ENCODE measurements around the gene PAQR5. TPM values are rescaled to one million over a fixed set of nuclear protein-coding genes. Genes with fewer than 3 reads are reported as not detected.
"Not testable (repeated sequence)": the region's sequence is repeated elsewhere in the genome, so short reads cannot be mapped to it uniquely, and the experiment has no call there.

PAQR5 gene
- total RNA-seq, 2 experiments from 2014 or later: 0.19 TPM; not detected in 1

DNA sequence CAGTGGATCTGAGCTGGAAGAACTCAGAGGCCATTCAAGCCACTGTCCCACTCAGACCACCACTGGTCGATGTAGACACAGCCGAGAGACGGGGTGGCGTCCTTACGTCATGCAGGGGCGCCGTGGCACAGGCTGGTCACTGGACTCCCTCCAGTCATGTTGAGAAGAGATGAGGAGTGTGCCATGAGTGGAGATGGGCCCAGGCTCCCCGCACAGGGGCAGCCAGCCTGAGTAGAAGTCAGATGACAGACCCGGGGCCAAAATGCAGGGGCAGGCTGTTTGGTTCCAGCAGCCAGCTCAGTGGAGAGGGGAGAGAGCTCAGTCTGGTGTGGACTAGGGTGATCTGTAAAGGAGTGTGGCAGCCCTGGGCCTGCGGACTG, 82.0 kb downstream of the PAQR5 start:
- Mint-ChIP-seq H3K9me3 (no peaks in the 10 kb centered on the region), H3K4me1 (ENCODE audit: low read depth) (no peaks in the 10 kb centered on the region), H3K36me3 (ENCODE audit: low read depth) (no peaks in the 10 kb centered on the region), H3K27me3 (ENCODE audit: low read depth) (peaks cover 4% of the 10 kb centered on the region), H3K4me3 (no peak overlapping the region), H3K27ac (no peak overlapping the region)
- intact Hi-C loops (cut with micrococcal nuclease): no loop called here
- no peak for DNase-seq
- CTCF ChIA-PET: interaction anchor here (0.6 kb wide), 1 partner anchor 321 kb away, joined by 3 read pairs; no protein-coding TSS in a partner anchor

DNA sequence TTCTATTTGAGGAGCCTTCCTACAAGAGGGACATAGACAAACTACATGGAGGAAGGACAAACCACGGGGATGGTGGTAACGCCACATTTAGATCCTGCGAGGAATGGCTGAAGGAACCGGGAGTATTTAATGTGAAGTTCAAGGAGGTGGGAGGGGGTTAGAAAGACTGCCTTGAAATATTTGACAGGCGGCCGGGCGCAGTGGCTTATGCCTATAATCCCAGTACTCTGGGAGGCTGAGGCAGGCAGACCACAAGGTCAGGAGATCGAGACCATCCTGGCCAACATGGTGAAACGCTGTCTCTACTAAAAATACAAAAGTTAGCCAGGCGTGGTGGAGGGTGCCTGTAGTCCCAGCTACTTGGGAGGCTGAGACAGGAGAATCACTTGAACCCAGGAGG, 83.5 kb downstream of the PAQR5 start:
- H3K27ac Mint-ChIP-seq; H3K4me3 Mint-ChIP-seq; intact Hi-C loops (cut with micrococcal nuclease); DNase-seq; H3K9me3 Mint-ChIP-seq; H3K4me1 Mint-ChIP-seq (ENCODE audit: low read depth); H3K27me3 Mint-ChIP-seq (ENCODE audit: low read depth); H3K36me3 Mint-ChIP-seq (ENCODE audit: low read depth): not testable (repeated sequence)
- CTCF ChIA-PET: interaction anchor here (0.9 kb wide), 1 partner anchor 351 kb away, joined by 4 read pairs; no protein-coding TSS in a partner anchor

DNA sequence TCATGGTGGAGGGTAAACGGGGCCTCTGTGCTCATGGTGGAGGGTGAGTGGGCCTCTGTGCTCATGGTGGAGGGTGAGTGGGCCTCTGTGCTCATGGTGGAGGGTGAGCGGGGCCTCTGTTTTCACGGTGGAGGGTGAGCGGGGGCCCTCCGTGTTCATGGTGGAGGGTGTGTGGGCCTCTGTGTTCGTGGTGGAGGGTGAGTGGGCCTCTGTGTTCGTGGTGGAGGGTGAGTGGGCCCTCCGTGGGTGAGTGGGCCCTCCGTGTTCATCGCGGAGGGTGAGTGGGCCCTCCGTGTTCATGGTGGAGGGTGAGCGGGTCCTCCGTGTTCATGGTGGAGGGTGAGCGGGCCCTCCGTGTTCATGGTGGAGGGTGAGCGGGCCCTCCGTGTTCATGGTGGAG, 85.4 kb downstream of the PAQR5 start:
- DNase-seq; H3K27ac Mint-ChIP-seq; CTCF ChIA-PET; intact Hi-C loops (cut with micrococcal nuclease); H3K36me3 Mint-ChIP-seq (ENCODE audit: low read depth); H3K9me3 Mint-ChIP-seq; H3K4me3 Mint-ChIP-seq; H3K4me1 Mint-ChIP-seq (ENCODE audit: low read depth); H3K27me3 Mint-ChIP-seq (ENCODE audit: low read depth): not testable (repeated sequence)

DNA sequence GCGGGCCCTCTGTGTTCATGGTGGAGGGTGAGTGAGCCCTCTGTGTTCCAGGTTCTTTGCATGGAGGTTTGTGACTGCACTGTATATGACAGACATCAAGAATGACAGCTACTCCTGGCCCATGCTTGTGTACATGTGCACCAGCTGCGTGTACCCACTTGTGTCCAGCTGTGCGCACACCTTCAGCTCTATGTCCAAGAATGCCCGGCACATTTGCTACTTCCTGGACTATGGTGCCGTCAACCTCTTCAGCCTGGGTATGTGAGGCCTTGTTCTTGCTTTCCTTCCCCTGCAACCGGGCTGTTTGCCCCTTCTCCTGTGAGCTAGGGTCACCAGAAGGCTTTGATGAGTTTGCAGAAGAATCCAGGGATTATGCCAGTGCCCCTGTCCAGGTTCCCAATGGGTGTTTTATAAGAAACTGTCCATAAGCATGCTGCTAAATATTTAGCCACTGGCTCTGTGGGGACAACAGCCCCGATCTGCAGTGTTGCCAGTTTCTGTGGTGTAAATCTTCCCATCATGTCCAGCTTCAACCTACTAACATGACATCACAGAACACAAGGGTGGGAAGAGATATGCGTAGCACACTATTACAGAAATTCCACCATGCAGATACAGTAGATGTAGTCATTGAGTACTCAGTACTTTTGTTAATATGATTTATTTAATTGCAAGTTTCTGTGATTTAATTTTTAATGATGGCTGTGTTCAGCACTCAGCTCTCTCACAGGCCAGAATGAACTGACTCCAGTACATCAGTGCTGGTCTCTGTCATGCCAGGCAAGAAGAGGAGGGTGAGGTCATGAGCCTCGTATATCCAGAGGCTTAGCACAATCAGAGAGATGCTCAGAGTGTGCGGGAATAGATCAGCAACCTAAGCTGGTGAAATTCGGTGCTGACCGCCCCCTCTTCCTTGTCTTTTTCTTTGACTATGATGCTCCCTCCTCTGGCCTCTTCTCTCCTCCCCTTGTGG, 86.2 kb downstream of the PAQR5 start:
- Mint-ChIP-seq H3K27me3 (ENCODE audit: low read depth) (no peaks in the 10 kb centered on the region), H3K4me1 (ENCODE audit: low read depth) (no peaks in the 10 kb centered on the region), H3K27ac (no peak overlapping the region), H3K9me3 (no peaks in the 10 kb centered on the region), H3K36me3 (ENCODE audit: low read depth) (no peaks in the 10 kb centered on the region), H3K4me3 (no peak overlapping the region)
- CTCF ChIA-PET: no interaction called here
- intact Hi-C loops (cut with micrococcal nuclease): no loop called here
- DNase-seq: no peak

DNA sequence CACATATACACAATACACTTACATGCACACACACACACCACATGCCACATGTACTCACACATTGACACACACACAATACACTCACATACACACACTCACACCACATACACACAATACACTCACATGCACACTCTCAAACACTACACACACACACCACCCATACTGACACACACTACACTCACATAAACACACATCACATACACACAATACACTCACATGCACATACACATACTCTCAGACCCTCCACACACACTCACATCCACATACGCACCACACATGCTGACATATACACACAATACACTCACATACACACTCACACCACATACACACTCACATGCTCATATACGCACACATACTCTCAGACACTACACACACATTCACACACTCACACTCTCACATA, 87.1 kb downstream of the PAQR5 start:
- H3K36me3 Mint-ChIP-seq (ENCODE audit: low read depth): no peaks in the 10 kb centered on the region
- H3K4me1 Mint-ChIP-seq (ENCODE audit: low read depth): no peaks in the 10 kb centered on the region
- no peak overlapping the region for H3K27ac Mint-ChIP-seq
- intact Hi-C loops (cut with micrococcal nuclease): no loop called here
- no peak for DNase-seq
- H3K27me3 Mint-ChIP-seq (ENCODE audit: low read depth): no peaks in the 10 kb centered on the region
- H3K4me3 Mint-ChIP-seq: no peak overlapping the region
- CTCF ChIA-PET: no interaction called here
- no peaks in the 10 kb centered on the region for H3K9me3 Mint-ChIP-seq

DNA sequence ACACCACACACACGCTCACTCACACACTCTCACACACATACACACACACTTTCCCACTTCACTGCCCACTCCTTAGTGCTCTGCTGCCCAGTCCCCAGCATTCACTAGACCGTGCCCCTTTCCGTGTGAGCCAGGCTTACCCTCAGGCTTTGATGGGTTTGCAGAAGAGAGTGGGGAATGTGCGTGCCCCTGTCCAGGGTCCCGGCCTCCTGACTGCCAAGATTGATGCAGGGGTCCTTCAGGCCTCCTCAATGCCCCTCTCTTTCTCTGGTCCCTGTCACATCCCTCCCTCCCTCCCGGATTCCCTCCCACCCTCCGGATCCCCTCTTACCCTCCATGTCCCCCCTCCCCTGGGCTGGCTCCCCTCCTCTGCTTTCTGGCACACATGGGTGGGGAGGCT, 87.6 kb downstream of the PAQR5 start:
- CTCF ChIA-PET: no interaction called here
- no peaks in the 10 kb centered on the region for H3K4me1 Mint-ChIP-seq (ENCODE audit: low read depth)
- intact Hi-C loops (cut with micrococcal nuclease): no loop called here

DNA sequence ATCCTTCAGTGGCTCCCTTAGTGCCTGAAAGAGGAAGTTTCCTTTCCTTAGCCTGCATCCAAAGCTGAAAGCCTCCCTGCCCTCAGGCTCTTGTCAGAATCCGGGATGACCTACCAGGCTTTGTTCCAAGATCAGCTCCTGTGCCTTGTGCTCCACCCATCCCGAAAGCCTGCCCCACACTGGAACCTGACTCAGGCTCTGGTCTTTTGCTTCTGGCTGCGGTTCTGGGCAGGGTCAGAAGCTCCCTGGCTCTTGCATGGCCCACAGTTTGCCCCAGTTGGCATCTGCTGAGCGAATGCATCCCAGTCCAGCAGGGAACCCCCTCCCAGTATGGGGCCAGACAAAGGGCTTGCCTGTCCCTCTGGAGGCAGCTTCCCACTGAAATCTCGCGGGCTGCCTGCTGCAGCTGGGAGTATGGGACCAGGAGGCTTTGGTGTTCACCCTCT, 89.6 kb downstream of the PAQR5 start:
- Mint-ChIP-seq H3K4me1 (ENCODE audit: low read depth) (no peaks in the 10 kb centered on the region), H3K36me3 (ENCODE audit: low read depth) (no peaks in the 10 kb centered on the region), H3K27ac (no peak overlapping the region), H3K4me3 (no peak overlapping the region), H3K27me3 (ENCODE audit: low read depth) (no peaks in the 10 kb centered on the region), H3K9me3 (no peaks in the 10 kb centered on the region)
- CTCF ChIA-PET: interaction anchor here (1.7 kb wide), 1 partner anchor 329 kb away, joined by 4 read pairs; no protein-coding TSS in a partner anchor
- no peak for DNase-seq
- intact Hi-C loops (cut with micrococcal nuclease): no loop called here

More for the DNA sequence above, 87.6 kb downstream of the PAQR5 start:
- Mint-ChIP-seq H3K4me3 (no peak overlapping the region), H3K27ac (no peak overlapping the region), H3K27me3 (ENCODE audit: low read depth) (no peaks in the 10 kb centered on the region), H3K9me3 (no peaks in the 10 kb centered on the region), H3K36me3 (ENCODE audit: low read depth) (no peaks in the 10 kb centered on the region)
- DNase-seq: no peak

DNA sequence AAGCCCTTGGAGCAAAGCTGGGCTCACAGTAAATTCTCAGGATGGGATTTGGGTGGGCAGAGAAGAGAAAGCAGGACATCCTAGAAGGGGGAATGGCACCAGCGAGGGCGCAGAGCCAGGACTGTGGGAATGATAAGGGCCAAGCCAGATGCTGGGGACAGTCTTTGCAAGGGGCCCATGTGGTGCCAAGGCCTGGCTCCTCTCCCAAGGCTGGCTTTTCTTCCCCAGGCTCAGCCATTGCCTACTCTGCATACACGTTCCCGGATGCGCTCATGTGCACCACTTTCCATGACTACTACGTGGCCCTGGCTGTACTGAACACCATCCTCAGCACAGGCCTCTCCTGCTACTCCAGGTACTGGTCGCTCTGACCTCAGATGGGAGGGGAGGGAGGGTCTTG, 90.7 kb downstream of the PAQR5 start:
- Mint-ChIP-seq H3K9me3 (no peaks in the 10 kb centered on the region), H3K27ac (no peak overlapping the region), H3K4me1 (ENCODE audit: low read depth) (peaks cover 3% of the 10 kb centered on the region), H3K4me3 (no peak overlapping the region), H3K27me3 (ENCODE audit: low read depth) (no peaks in the 10 kb centered on the region), H3K36me3 (ENCODE audit: low read depth) (no peaks in the 10 kb centered on the region)
- intact Hi-C loops (cut with micrococcal nuclease): no loop called here
- CTCF ChIA-PET: interaction anchor here (0.5 to 1.7 kb wide), 3 partner anchors 25 to 330 kb away, joined by 3 to 4 read pairs (median 3); no protein-coding TSS in a partner anchor
- no peak for DNase-seq

DNA sequence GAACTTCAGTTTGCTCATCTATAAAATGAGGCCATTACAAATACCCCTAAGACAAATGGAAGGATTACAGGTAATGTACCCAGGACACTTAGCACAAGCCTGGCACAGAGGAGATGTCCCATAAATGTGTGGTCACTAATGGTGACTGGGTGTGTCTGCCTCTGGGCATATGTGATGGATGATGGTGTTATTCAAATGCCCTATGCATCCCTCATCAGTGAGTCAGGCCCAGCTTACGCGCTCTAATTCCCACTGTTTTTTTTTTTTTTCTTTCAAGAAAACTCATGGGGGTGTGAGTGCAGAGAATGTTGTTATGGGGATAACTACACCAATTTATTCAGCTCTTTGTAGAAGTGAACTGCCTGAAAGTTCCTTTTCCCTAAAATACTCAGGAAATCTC, 91.9 kb downstream of the PAQR5 start:
- CTCF ChIA-PET: interaction anchor here (0.6 to 1.5 kb wide), 2 partner anchors 87 to 186 kb away, joined by 3 read pairs; no protein-coding TSS in a partner anchor
- H3K4me3 Mint-ChIP-seq: no peak overlapping the region
- peaks cover 4% of the 10 kb centered on the region for H3K4me1 Mint-ChIP-seq (ENCODE audit: low read depth)
- intact Hi-C loops (cut with micrococcal nuclease): no loop called here
- H3K27ac Mint-ChIP-seq: no peak overlapping the region
- H3K9me3 Mint-ChIP-seq: no peaks in the 10 kb centered on the region
- H3K27me3 Mint-ChIP-seq (ENCODE audit: low read depth): peaks cover 3% of the 10 kb centered on the region
- no peak for DNase-seq
- no peaks in the 10 kb centered on the region for H3K36me3 Mint-ChIP-seq (ENCODE audit: low read depth)

DNA sequence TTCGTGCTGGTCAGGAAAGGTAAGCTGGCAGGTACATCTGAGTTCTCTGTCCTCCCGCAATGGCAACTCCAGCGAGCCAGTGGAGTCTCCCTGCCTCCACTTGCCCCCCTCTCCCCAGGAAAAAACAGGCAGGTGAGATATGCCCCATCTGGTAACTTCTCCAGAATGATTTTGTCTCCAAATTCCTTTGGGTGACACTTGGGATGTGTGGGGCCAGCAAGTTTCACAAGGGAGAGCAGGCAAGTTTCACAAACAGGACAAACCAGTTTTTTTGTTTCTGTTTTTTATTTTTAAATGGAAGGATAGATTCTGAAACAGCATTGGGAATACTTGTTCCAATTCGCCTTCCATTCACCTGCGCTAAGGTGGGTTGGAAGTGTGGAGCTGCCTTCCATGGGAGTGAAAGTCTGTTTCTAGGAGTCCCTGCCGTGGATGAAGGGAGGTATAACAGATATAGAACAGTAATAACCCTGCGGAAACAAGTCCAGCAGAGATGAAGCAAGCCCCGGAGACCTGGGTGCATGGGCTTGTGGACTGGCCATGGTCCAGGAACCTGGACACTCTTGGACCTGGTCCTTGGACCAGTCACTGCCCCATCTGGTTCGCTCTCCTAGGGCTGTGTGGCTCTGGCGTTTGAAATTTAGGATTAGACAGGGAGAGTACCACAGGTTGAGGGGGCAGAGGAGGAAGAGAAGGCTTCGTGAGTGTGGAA, 92.5 kb downstream of the PAQR5 start:
- Mint-ChIP-seq H3K4me1 (ENCODE audit: low read depth) (peaks cover 4% of the 10 kb centered on the region), H3K9me3 (no peaks in the 10 kb centered on the region), H3K4me3 (no peak overlapping the region), H3K36me3 (ENCODE audit: low read depth) (no peaks in the 10 kb centered on the region), H3K27me3 (ENCODE audit: low read depth) (peaks cover 3% of the 10 kb centered on the region), H3K27ac (no peak overlapping the region)
- DNase-seq: no peak
- CTCF ChIA-PET: interaction anchor here (1.5 to 4.6 kb wide), 2 partner anchors 88 to 332 kb away, joined by 3 to 21 read pairs; no protein-coding TSS in a partner anchor
- intact Hi-C loops (cut with micrococcal nuclease): no loop called here

DNA sequence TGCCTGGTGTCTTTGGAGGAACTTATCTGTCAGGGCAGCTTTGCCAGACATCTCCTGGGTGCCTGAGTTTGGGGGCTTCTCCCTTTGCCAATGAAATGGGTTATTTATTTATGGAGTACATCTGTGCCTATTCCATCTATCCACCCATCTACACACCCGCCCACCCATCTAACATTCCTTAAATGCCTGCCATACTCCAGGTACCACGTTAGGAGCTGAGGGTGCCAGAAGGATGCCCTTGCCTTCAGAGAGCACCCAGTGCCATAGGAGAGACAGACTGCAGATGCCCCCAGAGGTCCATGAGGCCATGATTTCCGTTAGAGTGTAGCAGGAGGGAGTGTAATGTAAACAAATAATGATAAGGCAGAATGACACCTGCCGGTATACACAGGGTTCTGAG, 93.6 kb downstream of the PAQR5 start:
- Mint-ChIP-seq H3K4me1 (ENCODE audit: low read depth) (peaks cover 4% of the 10 kb centered on the region), H3K27ac (no peak overlapping the region), H3K4me3 (no peak overlapping the region), H3K27me3 (ENCODE audit: low read depth) (peaks cover 3% of the 10 kb centered on the region), H3K9me3 (no peaks in the 10 kb centered on the region), H3K36me3 (ENCODE audit: low read depth) (no peaks in the 10 kb centered on the region)
- CTCF ChIA-PET: interaction anchor here (0.5 to 4.6 kb wide), 6 partner anchors 13 to 333 kb away, joined by 3 to 29 read pairs (median 12); no protein-coding TSS in a partner anchor
- no peak for DNase-seq
- intact Hi-C loops (cut with micrococcal nuclease): no loop called here

DNA sequence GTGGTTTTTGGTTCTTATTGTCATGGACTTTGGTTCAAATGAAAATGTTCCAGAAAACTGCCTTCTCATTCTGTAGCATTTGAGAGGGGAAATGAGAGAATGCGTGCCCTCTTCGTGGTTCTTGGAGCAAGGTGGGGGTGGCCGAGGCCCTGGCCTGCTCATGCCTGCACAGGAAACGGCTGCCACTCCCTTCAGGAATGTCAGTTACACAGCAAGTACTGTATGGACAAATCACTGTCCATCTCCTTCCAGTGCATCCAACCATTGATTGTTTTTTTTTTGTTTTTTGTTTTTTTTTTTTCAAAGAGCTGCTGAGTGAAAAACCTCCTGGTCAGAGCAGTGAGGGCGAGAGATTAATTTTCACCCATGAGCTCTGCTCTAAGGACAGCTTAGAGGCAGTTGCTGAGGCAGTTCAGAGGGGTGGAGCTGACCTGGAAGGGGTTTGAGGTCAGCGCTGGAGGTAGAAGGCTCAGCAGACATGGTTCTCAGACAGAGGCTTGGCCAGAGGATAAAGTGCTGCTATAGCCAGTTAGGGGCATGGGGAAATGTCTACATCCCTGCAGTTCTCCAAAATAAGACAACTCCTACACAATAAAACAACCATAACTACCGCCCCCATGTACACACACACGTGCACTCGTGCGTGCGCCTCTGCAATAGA, 95.2 kb downstream of the PAQR5 start:
- intact Hi-C loops (cut with micrococcal nuclease): loop anchor here (1.0 to 2.0 kb wide), 3 partner anchors 129 to 335 kb away; partner anchors contain the start of gene GLCE
- H3K4me1 Mint-ChIP-seq (ENCODE audit: low read depth): peaks cover 4% of the 10 kb centered on the region
- H3K27me3 Mint-ChIP-seq (ENCODE audit: low read depth): peaks cover 3% of the 10 kb centered on the region
- CTCF ChIA-PET: interaction anchor here (0.6 to 4.6 kb wide), 20 partner anchors 12 to 357 kb away, joined by 3 to 29 read pairs (median 4); partner anchors contain the start of gene GLCE
- no peaks in the 10 kb centered on the region for H3K36me3 Mint-ChIP-seq (ENCODE audit: low read depth)
- no peak overlapping the region for H3K27ac Mint-ChIP-seq
- DNase-seq: no peak
- H3K4me3 Mint-ChIP-seq: no peak overlapping the region
- no peaks in the 10 kb centered on the region for H3K9me3 Mint-ChIP-seq
